GM23338 (cell line): ENCODE measurements around the gene HTR3C. TPM values are rescaled to one million over a fixed set of nuclear protein-coding genes. Genes with fewer than 3 reads are reported as not detected.

Experiments
- ATAC-seq: fragments of 200-7000 bp; cut with Tn5 transposase; 3 replicates; pipeline ENCODE4 v1.9.1; 2020
- DNase-seq: peaks from one replicate; pipeline ENCODE4 v3.0.0-alpha.2; 2015; ENCODE audit warnings: low spot score
- H2AFZ ChIP-seq: fragments of 200-600 bp; sonication (generic); 2 replicates; pipeline ENCODE4 v1.8.0; 2016; ENCODE audit warnings: antibody characterized with exemption, mild to moderate bottlenecking, moderate library complexity
- H3F3A ChIP-seq: fragments of 200-600 bp; sonication (generic); replicated peaks from 2 replicates; pipeline ENCODE4 v1.8.0; 2017; ENCODE audit warnings: antibody characterized with exemption, mixed run types, low read depth
- H3K27ac ChIP-seq: fragments of 200-600 bp; sonication (generic); 2 replicates; pipeline ENCODE4 v1.6.1; 2016; ENCODE audit warnings: low read depth
- H3K27me3 ChIP-seq: fragments of 200-600 bp; sonication (generic); 2 replicates; pipeline ENCODE4 v1.8.0; 2016; ENCODE audit warnings: mild to moderate bottlenecking, mixed run types, moderate library complexity; ENCODE audit not compliant: insufficient read depth
- H3K36me3 ChIP-seq: fragments of 200-600 bp; sonication (generic); 2 replicates; pipeline ENCODE4 v1.8.0; 2016; ENCODE audit warnings: mild to moderate bottlenecking; ENCODE audit not compliant: insufficient read depth
- H3K4me1 ChIP-seq: fragments of 200-600 bp; sonication (generic); 2 replicates; pipeline ENCODE4 v1.8.0; 2016; ENCODE audit warnings: mild to moderate bottlenecking, moderate library complexity; ENCODE audit not compliant: insufficient read depth
- H3K4me2 ChIP-seq: fragments of 200-600 bp; sonication (generic); 2 replicates; pipeline ENCODE4 v1.7.1; 2017; ENCODE audit warnings: mixed run types
- H3K4me3 ChIP-seq: fragments of 200-600 bp; sonication (generic); 2 replicates; pipeline ENCODE4 v1.6.1; 2016; ENCODE audit warnings: mixed run types
- H3K79me2 ChIP-seq: fragments of 200-600 bp; sonication (generic); replicated peaks from 2 replicates; pipeline ENCODE4 v1.8.0; 2017; ENCODE audit warnings: mild to moderate bottlenecking; ENCODE audit not compliant: insufficient read depth
- H3K9me2 ChIP-seq: fragments of 200-600 bp; sonication (generic); 2 replicates; pipeline ENCODE4 v1.8.0; 2017; ENCODE audit not compliant: insufficient read depth
- H4K20me1 ChIP-seq: fragments of 200-600 bp; sonication (generic); replicated peaks from 2 replicates; pipeline ENCODE4 v1.8.0; 2017; ENCODE audit warnings: mild to moderate bottlenecking; ENCODE audit not compliant: insufficient read depth
- H3K27ac Mint-ChIP-seq: 2 replicates; pipeline ENCODE4 v1.8.0; 2020; ENCODE audit warnings: inconsistent platforms, mild to moderate bottlenecking, moderate library complexity, mixed read lengths
- H3K27me3 Mint-ChIP-seq: 3 replicates; pipeline ENCODE4 v1.8.0; 2022; ENCODE audit warnings: low read depth, mild to moderate bottlenecking, moderate library complexity, mixed read lengths, inconsistent platforms; ENCODE audit not compliant: insufficient read depth, poor library complexity
- H3K36me3 Mint-ChIP-seq: 3 replicates; pipeline ENCODE4 v1.8.0; 2021; ENCODE audit warnings: low read depth, mild to moderate bottlenecking, inconsistent platforms, moderate library complexity, mixed read lengths
- H3K4me1 Mint-ChIP-seq: 3 replicates; pipeline ENCODE4 v1.8.0; 2020; ENCODE audit warnings: mild to moderate bottlenecking, inconsistent platforms, mixed read lengths
- H3K4me3 Mint-ChIP-seq: 3 replicates; pipeline ENCODE4 v1.8.0; 2021; ENCODE audit warnings: moderate library complexity, mild to moderate bottlenecking, inconsistent platforms, mixed read lengths
- H3K9me3 Mint-ChIP-seq: 3 replicates; pipeline ENCODE4 v1.8.0; 2020; ENCODE audit warnings: moderate library complexity, mild to moderate bottlenecking, inconsistent platforms, mixed read lengths
- CREB1 ChIP-seq: fragments of 250-450 bp; sonication (Bioruptor Pico); IDR thresholded peaks from 2 replicates; pipeline ENCODE4 v1.5.0; 2020; ENCODE audit warnings: low read depth, mild to moderate bottlenecking, moderate library complexity
- CTCF ChIP-seq, 2 experiments: fragments of 200-600 bp in 1 of 2; sonication (generic) in 1 of 2; conservative IDR thresholded peaks; 2 replicates each; pipeline versions ENCODE4 v1.5.1 to v1.6.1; 2016 to 2017; ENCODE audit warnings: antibody characterized with exemption in 2 of 2, low read depth in 2 of 2, mild to moderate bottlenecking in 2 of 2, moderate library complexity in 1 of 2
- EZH2 ChIP-seq: fragments of 200-600 bp; sonication (generic); IDR thresholded peaks from one replicate; pipeline ENCODE4 v1.8.0; 2017; ENCODE audit warnings: antibody characterized with exemption, mild to moderate bottlenecking, low read depth; ENCODE audit not compliant: unreplicated experiment
- EZH2phosphoT487 ChIP-seq: fragments of 200-600 bp; sonication (generic); IDR thresholded peaks from one replicate; pipeline ENCODE4 v1.8.1; 2018; ENCODE audit warnings: antibody characterized with exemption; ENCODE audit not compliant: unreplicated experiment
- JUNB ChIP-seq: IDR thresholded peaks from one replicate; pipeline ENCODE4 v1.6.1; 2016; ENCODE audit warnings: antibody characterized with exemption; ENCODE audit not compliant: unreplicated experiment
- NANOG ChIP-seq: IDR thresholded peaks from 2 replicates; pipeline ENCODE4 v1.6.1; 2016; ENCODE audit warnings: antibody characterized with exemption, borderline replicate concordance
- POLR2AphosphoS5 ChIP-seq: IDR thresholded peaks from 2 replicates; pipeline ENCODE4 v1.6.1; 2016; ENCODE audit warnings: antibody characterized with exemption, low read depth
- REST ChIP-seq: IDR thresholded peaks from one replicate; pipeline ENCODE4 v1.6.1; 2018; ENCODE audit warnings: antibody characterized with exemption; ENCODE audit not compliant: unreplicated experiment
- STAT1 ChIP-seq: IDR thresholded peaks from one replicate; pipeline ENCODE4 v1.6.1; 2016; ENCODE audit warnings: antibody characterized with exemption; ENCODE audit not compliant: unreplicated experiment
- ZNF114 ChIP-seq: fragments of 250-450 bp; sonication (Bioruptor Pico); IDR thresholded peaks from 2 replicates; pipeline ENCODE4 v1.5.0; 2020; ENCODE audit warnings: mild to moderate bottlenecking, moderate library complexity
- ZNF331 ChIP-seq: fragments of 250-450 bp; sonication (Bioruptor Pico); IDR thresholded peaks from 2 replicates; pipeline ENCODE4 v1.5.0; 2020; ENCODE audit warnings: low read depth, mild to moderate bottlenecking, moderate library complexity
- ZNF462 ChIP-seq: fragments of 250-450 bp; sonication (Bioruptor Pico); IDR thresholded peaks from 2 replicates; pipeline ENCODE4 v1.5.0; 2020; ENCODE audit warnings: mild to moderate bottlenecking, moderate library complexity
- polyA plus RNA-seq: library from polyadenylated mRNA; unstranded; fragments of >200 nt; fragmentation: Nextera tagmentation; extraction: Ambion mirVana; gene quantifications from 2 replicates; pipeline ENCODE4 v1.2.1, GENCODE V29; 2016
- total RNA-seq: library from RNA; depleted of rRNA; stranded (reverse); fragments of >200 nt; shearing (Covaris generic); gene quantifications from 2 replicates; pipeline ENCODE4 v1.2.3, GENCODE V29; 2014

The HTR3C gene
- total and polyA plus RNA-seq, 2 experiments from 2014 or later = not detected

- TF ChIP-seq EZH2 (no peak), CTCF (conservative IDR thresholded peaks at IDR 0.05; ENCODE audit: low read depth in 2 of 2) (no peak), ZNF114 (CRISPR knock-in tag) (no peak)
Measured at GRCh38 chr3:184082034-184082433, 29.2 kb downstream of the HTR3C start (continued).

GRCh38 chr3:184082465-184082864, 29.6 kb downstream of the HTR3C start:
- Histone ChIP-seq H3K79me2 (no peaks in the 10 kb centered on the region), H3K4me3 (no peak overlapping the region), H3K27ac (no peak overlapping the region), H3K4me2 (no peak overlapping the region), H3K27me3 (no peaks in the 10 kb centered on the region), H3F3A (no peaks in the 10 kb centered on the region), H3K4me1 (no peaks in the 10 kb centered on the region), H4K20me1 (no peaks in the 10 kb centered on the region), H3K36me3 (no peaks in the 10 kb centered on the region), H2AFZ (no peak overlapping the region), H3K9me2 (peaks cover under 1% of the 10 kb centered on the region; the same call in 1 of the 2 replicates)
- Mint-ChIP-seq H3K4me3 (no peak overlapping the region), H3K27me3 (peaks cover 8% of the 10 kb centered on the region), H3K27ac (no peak overlapping the region), H3K9me3 (peaks cover 3% of the 10 kb centered on the region; the same call in 1 of the 3 replicates), H3K36me3 (no peaks in the 10 kb centered on the region), H3K4me1 (peaks cover 8% of the 10 kb centered on the region)
- ATAC-seq (no peak), DNase-seq (no peak)
- TF ChIP-seq STAT1 (no peak), CREB1 (CRISPR knock-in tag) (no peak), ZNF114 (CRISPR knock-in tag) (no peak), CTCF (conservative IDR thresholded peaks at IDR 0.05; ENCODE audit: low read depth in 2 of 2) (no peak), ZNF331 (CRISPR knock-in tag) (no peak), NANOG (no peak), EZH2phosphoT487 (no peak), POLR2AphosphoS5 (no peak), REST (no peak), EZH2 (no peak), JUNB (no peak), ZNF462 (no peak)
